GM19463 (cell line): Measurements from ENCODE around the gene RASA2.
A peak's percentile ranks its signal among the peaks of the same experiment; 100 is the strongest.

Experiments
- ATAC-seq: cut with Tn5 transposase; IDR thresholded peaks from one replicate; pipeline ENCODE4 v1.9.1; 2021; ENCODE audit warnings: mild to moderate bottlenecking, moderate library complexity; ENCODE audit not compliant: unreplicated experiment

The RASA2 gene

GRCh38 chr3:141486746-141487520 is at the start of gene RASA2:
Gene RASA2 (plus strand): TSS chr3:141487027. CDS start chr3:141487084, 57 bp downstream.
- ATAC-seq: peak; percentile 66

DNA sequence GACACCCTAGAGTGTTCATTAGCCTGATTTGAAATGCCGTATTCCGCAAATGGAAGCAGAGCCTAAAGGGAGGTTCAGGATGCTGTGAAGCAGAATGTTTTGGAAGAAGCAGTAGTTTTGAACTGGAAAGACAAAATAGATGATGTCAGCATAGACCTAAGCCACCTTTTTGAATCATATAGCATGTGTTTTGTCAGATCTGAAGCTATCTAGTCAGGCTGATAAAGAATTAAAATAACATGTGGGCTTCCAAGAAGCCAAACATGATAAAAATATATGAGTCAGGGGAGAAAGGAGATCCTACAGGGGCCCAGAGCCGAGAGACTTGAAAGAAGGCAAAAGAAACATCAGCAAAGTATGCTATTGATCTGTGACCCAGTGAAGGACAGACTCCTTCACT is 47.2 kb upstream of the RASA2 start:
- no peak for ATAC-seq

- ATAC-seq: peak; percentile 5
Observed at GRCh38 chr3:141440942-141441341, 45.9 kb upstream of the RASA2 start.

- ATAC-seq: peak; percentile 98
Observed at GRCh38 chr3:141441381-141442364, 45.2 kb upstream of the RASA2 start.

- no peak for ATAC-seq
Observed at GRCh38 chr3:141442446-141442845, 44.4 kb upstream of the RASA2 start.

GRCh38 chr3:141442914-141443313 is 43.9 kb upstream of the RASA2 start:
- no peak for ATAC-seq

- no peak for ATAC-seq
Observed at GRCh38 chr3:141444586-141445285, 42.1 kb upstream of the RASA2 start.

DNA sequence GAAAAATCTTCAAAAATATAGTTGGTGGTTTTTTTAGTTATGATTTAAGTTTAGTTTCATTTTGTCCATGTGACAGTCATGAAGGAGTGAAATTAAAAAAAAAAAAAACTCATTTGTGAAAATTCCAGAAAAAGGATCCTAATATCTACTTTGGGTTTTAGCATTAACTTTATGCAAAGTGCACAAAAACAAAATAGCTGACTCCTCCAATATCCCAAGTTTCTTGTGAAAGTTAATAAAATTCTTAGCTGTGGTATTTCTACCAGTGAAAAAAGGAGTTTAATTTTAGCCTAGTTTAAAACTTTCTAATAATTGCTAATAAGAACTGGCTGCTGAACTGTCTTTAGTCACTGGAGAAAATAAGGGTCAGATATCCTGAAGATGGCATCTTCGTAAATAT is 40.8 kb upstream of the RASA2 start:
- ATAC-seq: no peak

DNA sequence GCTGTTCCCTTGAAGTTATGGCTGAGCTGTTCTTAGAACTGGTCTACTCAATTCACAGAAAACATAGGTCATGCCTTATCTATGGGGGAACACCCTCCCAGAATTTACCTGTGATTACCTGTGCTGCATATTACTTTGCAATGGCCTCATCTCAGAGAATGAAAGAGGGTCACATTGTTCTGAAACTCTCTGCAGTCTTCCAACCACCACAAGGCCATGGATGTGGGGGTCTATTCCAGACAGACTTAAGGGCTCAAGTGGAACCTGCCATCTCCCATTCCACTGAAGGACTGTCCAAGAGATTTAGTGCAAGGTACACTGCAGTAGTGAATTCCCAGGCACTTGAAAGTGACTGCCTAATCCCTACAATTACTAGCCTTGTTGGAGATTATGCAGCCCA is 40.1 kb upstream of the RASA2 start:
- ATAC-seq: no peak

DNA sequence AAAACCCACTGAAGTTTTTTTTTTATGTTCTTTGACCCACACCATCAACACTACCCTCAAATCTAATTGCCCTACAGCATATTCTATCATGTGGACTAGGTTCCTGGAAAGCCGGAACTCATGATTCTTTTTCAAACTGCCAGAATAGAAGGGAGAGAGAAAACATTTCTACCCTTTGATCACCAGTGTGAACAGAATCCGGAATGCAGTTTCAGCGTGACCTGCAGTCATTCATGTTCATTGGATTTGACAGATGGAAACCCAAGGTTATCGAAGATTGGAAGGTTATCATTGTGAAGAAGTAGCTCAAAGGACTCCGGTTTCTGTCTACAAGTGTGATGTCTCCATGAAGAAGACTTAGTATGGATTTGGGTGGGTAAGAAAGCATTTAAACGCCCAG is 39.4 kb upstream of the RASA2 start:
- ATAC-seq: no peak

GRCh38 chr3:141448606-141449220 is 38.1 kb upstream of the RASA2 start:
- no peak for ATAC-seq

GRCh38 chr3:141449424-141449823 is 37.4 kb upstream of the RASA2 start:
- no peak for ATAC-seq

DNA sequence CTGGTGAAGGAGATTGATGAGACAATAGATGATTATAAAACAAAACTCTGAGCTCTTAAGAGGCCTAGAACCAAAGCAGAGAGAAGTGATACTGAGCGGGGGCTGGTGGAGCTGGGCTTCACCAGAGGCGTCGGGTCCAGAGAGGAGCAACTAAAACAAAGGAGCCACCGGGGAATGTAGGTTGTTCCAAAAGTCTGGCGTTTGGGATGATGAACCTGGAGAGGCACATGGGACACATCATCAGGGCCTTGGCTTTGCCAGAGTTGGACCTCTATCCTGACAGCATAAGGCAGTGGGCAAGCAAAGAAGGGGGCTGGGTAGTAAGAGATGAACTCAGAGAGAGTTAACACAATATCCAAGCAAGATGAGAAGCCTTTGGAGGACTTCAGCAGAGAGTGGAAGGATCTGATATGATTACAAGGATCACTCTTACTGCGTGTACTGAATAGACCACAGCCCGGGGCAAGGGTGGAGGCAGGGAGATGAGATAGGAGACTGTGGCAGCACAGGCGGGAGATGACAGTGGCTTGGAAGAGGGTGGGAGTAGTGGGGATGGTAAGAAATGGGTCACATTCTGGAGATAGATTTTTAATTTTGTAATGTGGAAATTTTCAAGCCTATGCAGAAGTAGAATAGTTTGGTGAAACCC is 36.0 kb upstream of the RASA2 start:
- ATAC-seq: no peak

DNA sequence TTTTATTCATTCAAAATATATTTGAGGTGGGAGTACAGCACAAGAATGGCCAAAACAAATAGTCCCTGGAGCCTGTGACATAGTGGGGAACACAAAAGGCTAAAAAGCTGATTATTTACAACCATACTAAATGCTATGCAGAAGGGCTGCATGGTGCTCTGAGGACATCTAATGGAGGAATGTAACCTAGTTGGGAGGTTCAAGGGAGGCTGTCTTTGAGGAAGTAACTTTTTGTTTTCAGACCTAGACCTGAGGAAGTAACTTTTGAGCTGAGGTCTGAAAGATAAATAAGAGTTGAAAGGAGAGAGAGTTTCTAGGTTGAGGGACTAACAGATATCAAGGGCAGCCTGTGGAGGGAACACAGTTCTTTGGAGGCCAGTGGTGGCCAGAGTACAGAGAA is 34.8 kb upstream of the RASA2 start:
- ATAC-seq: peak; percentile 67

DNA sequence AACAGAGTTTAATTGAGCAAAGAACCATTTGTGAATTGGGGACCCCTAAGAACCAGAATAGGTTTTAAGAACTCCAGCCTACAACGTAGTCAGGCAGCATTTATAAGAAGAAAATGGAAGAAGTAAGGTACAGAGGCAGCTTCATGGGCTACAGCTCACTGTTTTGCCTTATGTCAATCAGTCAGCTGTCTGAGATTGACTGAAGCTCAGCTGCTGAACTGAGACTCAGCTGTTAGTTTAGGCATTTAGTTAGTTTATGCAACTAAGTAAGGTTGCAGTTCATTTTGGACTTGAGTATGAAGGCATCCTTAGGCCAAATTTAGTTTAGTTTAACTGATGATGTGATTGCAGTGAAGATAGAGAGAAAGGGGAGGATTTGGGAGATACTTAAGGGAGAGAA is 34.1 kb upstream of the RASA2 start:
- ATAC-seq: no peak

- ATAC-seq: no peak
Observed at GRCh38 chr3:141454054-141454453, 32.8 kb upstream of the RASA2 start.

DNA sequence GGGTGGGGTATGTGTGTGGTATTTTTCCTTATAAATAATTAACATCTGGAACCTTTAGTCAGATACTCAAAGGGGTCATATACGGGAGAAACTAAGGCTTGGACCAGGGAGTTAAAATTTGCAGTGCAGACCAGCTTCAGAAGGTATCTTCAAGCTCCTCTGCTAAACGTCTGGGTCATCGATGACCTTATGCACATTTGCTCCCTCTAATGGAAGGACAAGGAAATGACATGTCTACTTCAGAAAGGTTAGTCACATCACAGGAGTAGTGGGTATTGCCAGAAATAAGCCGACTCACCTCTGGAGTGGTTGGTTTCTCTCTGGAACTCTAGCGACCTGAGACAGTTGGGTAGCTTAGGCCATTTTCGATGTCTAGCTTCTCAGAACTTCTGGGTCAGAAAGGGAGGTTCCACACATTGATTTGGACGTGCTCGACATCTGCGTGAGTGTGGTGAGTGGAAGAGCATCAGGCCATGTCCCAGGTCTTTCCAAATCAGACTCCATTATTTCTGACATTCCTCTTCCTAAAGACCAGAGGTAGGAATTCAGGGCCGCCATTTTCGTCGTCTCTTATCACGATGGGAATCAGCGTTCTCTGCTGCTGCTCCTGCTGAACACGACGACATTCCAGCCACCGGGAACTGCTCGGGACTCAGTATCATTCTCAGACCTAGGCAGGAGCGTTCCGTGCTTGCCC is 31.8 kb upstream of the RASA2 start:
- peak; percentile 64 for ATAC-seq

DNA sequence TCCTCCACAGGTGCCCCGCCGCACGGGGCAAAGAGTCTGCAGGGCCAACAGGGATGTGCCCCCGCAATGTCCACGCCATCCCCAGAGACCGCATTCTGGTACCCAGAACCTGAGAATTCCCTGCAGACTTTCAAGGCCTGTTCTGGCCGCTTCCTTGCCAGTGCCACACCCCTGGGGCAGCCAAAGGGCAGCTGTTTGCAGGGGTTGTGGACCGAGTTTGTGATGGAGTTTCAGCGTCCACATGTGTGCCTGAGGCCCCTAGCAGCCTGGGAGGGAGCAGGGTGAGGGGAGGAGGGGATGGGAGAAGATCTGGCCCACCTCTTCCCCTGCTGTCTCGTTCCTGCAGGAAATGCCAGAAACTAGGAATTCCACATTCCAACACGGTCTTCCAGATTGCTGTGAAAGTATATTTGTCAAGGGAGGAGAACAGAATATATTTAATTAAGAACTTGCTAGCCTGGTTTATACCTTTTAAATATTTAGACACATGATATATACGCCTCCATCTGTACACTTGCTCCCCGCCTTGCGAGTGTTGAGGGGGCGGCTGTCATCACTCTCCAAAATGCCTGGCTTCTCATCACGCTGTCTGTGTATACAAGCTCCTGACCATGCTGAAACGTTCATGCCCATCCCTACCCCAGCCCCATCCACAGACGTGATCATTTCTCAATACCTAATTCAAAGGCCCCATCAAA is 31.1 kb upstream of the RASA2 start:
- ATAC-seq: no peak

DNA sequence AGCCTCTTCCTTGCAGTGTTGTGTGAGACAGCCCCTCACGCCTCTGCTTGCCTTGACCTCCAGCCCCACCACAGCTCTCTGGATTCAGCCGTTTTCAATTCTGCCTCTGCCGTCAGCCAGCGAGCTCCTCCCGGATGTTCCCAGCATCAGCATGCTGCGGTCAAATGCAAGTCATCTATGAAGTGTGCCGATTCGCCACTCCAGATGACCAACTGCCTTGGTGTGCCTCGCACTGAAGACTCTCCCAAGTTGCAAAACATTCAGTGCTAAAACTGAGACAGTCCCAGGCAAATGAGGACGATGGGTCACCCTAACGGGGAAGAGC is 30.6 kb upstream of the RASA2 start:
- ATAC-seq: no peak
